Heart right ventricle (tissue), 16 donors: Measurements from ENCODE around the gene RFX7. TPM values are rescaled to one million over a fixed set of nuclear protein-coding genes. Genes with fewer than 3 reads are reported as not detected.

Experiments
- ATAC-seq, 8 donors: fragments of 200-7000 bp; cut with Tn5 transposase; one replicate each; pipeline ENCODE4 v1.9.1; 2020; ENCODE audit warnings: mild to moderate bottlenecking in 8 of 8, moderate library complexity in 8 of 8, moderate number of reproducible peaks in 1 of 8
- DNase-seq, 2 donors: peaks; one replicate each; pipeline ENCODE4 v3.0.0-alpha.2; 2020
- H3K27ac ChIP-seq, 10 donors: fragments of 200-600 bp; sonication (generic) in 2 of 10; one replicate each; pipeline versions ENCODE4 v1.5.0 to v1.8.0; 2020 to 2022; ENCODE audit warnings: mild to moderate bottlenecking in 3 of 10
- H3K27me3 ChIP-seq, 7 donors: fragments of 200-600 bp; one replicate each; pipeline ENCODE4 v1.8.0; 2021 to 2022; ENCODE audit warnings: mild to moderate bottlenecking in 2 of 7
- H3K36me3 ChIP-seq, 9 donors: fragments of 200-600 bp; sonication (generic) in 1 of 9; one replicate each; pipeline versions ENCODE4 v1.5.0 to v1.8.0; 2020 to 2022; ENCODE audit warnings: mild to moderate bottlenecking in 2 of 9
- H3K4me1 ChIP-seq, 9 donors: fragments of 200-600 bp; sonication (generic) in 1 of 9; one replicate each; pipeline versions ENCODE4 v1.5.0 to v1.8.0; 2020 to 2022; ENCODE audit warnings: mild to moderate bottlenecking in 4 of 9
- H3K4me3 ChIP-seq, 10 donors: fragments of 200-600 bp; sonication (generic) in 2 of 10; one replicate each; pipeline versions ENCODE4 v1.5.0 to v1.8.0; 2020 to 2022; ENCODE audit warnings: mild to moderate bottlenecking in 7 of 10, moderate library complexity in 2 of 10
- H3K9me3 ChIP-seq, 11 donors: fragments of 200-600 bp in 10 of 11; sonication (generic) in 2 of 11; one replicate each; pipeline versions ENCODE4 v1.5.0 to v1.8.0; 2013 to 2022; ENCODE audit warnings: mild to moderate bottlenecking in 2 of 11, control low read depth in 1 of 11, moderate library complexity in 1 of 11
- WGBS, 2 donors: extraction: QIAGEN DNeasy Blood & Tissue Kit; methylation state at CpG; one replicate each; pipeline ENCODE4 v1.1.7; 2013; ENCODE audit warnings: inconsistent platforms in 1 of 2; 5-methylcytosine and 5-hydroxymethylcytosine counted together
- intact Hi-C, 10 donors: fragments of 100-400 bp; cut with DNase I; formaldehyde crosslinking; loops; one replicate each; pipeline versions ENCODE4 v1.11.1 to v1.14.2; 2022
- polyA plus RNA-seq, 2 donors: library from polyadenylated mRNA; stranded (reverse); fragments of 200-250 nt; gene quantifications; one replicate each; pipeline ENCODE4 v1.2.3, GENCODE V29; 2013
- total RNA-seq, 10 donors: library from RNA; stranded (reverse); fragmentation: NEBNext Ultra II Directional in 3 of 10; extraction: Animal tissue kit (Norgen Biotek cat#: 25700) in 3 of 10; gene quantifications; one replicate each; pipeline versions ENCODE4 v1.2.1 to v1.2.4, GENCODE V29; 2021 to 2023
- TF ChIP-seq, protein P1 (sequence below), 9 donors: fragments of 200-600 bp; sonication (generic) in 2 of 9; IDR thresholded peaks; one replicate each; pipeline versions ENCODE4 v1.5.0 to v1.8.0; 2021 to 2022; ENCODE audit warnings: antibody characterized with exemption in 9 of 9, mild to moderate bottlenecking in 5 of 9, moderate library complexity in 1 of 9
- donor health status: Arrhythmogenic right ventricular cardiomyopathy.
- donor health status: ischemic (EF 13 %, LVEDD 7.1; RV severe dilation, severe dysfunction).
- donor health status: healthy with polysubstance abuse.
- donor health status: DM: no; HTN: yes; CAD: no.
- donor health status: DM: no; HTN: no; CAD: no.
- donor health status: ischemic (EF 25% LVEDD 6.9; RV normal size, moderate dysfunction).
- donor health status: ischemic (EF 25% LVEDD 5.7; RV mildly dilated, moderate dysfunction).
- donor health status: healthy.
- donor health status: DM: yes; HTN: yes; CAD: no.
- donor health status: Ischemic cardiomyopathy.
- donor health status: ischemic (EF 35%, LVEDD 5.7; RV mildly dilated, moderate dysfunction).
- donor health status: nonischemic (EF 11% LVEDD 7.7; RV severe dilation, severe dysfunction).
- donor health status: DM: yes; HTN: yes; CAD: no.
- donor health status: PGD.
- donor health status: ischemic (EF 29% LVEDD 5.4; RV normal size, mild dysfunction).
- donor health status: nonischemic (EF 23%, LVEDD 6.1; RV moderate dilation, normal function).

Gene RFX7
- total and polyA plus RNA-seq, 12 donors = 0.83 to 14.2 (median 8.1) TPM

DNA sequence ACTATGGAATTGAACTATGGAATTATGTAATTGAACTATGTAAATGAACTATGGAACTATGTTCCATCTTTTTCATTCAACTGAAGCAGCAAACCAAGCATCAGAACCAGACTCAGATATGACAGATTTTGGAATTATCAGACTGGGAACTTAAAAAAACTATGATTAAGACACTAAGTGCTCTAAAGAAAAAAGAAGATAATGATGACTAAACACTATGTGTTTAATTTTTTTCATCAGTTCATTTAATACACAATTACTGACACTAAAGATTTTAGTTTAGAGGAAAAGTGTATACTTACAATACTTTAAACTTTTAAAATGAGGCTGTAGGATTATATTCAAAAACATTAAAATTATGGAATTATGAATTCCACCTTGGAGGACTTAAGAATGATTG lies 15.3 kb downstream of the RFX7 start:
- no peak overlapping the region for H3K4me3 ChIP-seq
- no peak for ATAC-seq
- H3K9me3 ChIP-seq = peaks cover 0 to 67% (median 26%) of the 10 kb centered on the region in 11 donors
- no peak overlapping the region for H3K27ac ChIP-seq
- no peaks in the 10 kb centered on the region for H3K27me3 ChIP-seq
- H3K4me1 ChIP-seq = peaks cover 0 to 5% (median 0%) of the 10 kb centered on the region in 9 donors
- intact Hi-C loops = no loop called here
- TF ChIP-seq, protein P1, sequence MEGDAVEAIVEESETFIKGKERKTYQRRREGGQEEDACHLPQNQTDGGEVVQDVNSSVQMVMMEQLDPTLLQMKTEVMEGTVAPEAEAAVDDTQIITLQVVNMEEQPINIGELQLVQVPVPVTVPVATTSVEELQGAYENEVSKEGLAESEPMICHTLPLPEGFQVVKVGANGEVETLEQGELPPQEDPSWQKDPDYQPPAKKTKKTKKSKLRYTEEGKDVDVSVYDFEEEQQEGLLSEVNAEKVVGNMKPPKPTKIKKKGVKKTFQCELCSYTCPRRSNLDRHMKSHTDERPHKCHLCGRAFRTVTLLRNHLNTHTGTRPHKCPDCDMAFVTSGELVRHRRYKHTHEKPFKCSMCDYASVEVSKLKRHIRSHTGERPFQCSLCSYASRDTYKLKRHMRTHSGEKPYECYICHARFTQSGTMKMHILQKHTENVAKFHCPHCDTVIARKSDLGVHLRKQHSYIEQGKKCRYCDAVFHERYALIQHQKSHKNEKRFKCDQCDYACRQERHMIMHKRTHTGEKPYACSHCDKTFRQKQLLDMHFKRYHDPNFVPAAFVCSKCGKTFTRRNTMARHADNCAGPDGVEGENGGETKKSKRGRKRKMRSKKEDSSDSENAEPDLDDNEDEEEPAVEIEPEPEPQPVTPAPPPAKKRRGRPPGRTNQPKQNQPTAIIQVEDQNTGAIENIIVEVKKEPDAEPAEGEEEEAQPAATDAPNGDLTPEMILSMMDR (IDR thresholded peaks at IDR 0.05) = no peak
- peaks cover 0 to 37% (median 4%) of the 10 kb centered on the region in 9 donors for H3K36me3 ChIP-seq
- no peak for DNase-seq

DNA sequence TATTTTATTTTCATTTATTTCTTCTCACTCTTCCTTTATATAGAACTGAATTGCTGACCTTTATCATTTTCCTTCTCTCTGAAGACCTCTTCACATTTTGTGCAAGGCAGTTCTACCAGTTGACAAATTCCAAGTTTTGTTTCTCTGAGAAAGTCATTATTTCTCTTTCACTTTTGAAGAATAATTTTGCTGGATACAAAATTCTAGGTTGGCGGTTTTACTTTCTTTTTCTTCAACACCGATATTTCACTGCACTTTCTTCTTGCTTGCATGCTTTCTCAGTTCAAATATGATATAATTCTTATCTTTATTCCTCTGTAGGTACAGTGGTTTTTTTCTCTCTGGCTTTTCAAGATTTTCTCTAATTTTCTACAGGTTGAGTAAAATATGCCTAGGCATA lies 15.9 kb downstream of the RFX7 start:
- Histone ChIP-seq H3K4me3 (no peak overlapping the region), H3K4me1 (peaks cover 0 to 5% (median 0%) of the 10 kb centered on the region in 9 donors), H3K36me3 (peaks cover 0 to 31% (median 4%) of the 10 kb centered on the region in 9 donors), H3K27me3 (no peaks in the 10 kb centered on the region), H3K27ac (no peak overlapping the region), H3K9me3 (peaks cover 0 to 67% (median 27%) of the 10 kb centered on the region in 11 donors)
- intact Hi-C loops = no loop called here
- TF ChIP-seq, protein P1 (IDR thresholded peaks at IDR 0.05) = no peak
- 98 to 99% methylated on average over 2 of the region's 2 CpGs for WGBS, 2 donors
- ATAC-seq (no peak), DNase-seq (no peak)

DNA sequence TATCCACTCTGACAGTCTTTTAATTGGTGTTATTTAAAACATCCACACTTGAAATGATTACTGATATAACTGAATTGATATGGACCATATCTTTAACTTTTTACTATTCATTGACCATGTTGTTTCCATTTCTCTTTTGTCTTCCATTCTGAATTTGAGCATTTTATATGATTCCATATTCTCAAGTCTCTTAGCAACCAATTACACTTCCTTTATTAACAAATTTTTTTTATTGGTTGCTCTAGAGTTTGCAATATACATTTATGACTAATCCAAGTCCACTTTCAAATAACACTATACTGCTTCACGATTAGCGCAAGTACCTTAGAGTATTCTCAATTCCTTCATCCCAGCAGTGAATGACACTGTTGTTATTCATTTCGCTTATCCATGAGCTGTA lies 16.4 kb downstream of the RFX7 start:
- peaks cover 0 to 5% (median 0%) of the 10 kb centered on the region in 9 donors for H3K4me1 ChIP-seq
- no peak for DNase-seq
- H3K27ac ChIP-seq = no peak overlapping the region
- intact Hi-C loops = no loop called here
- no peaks in the 10 kb centered on the region for H3K27me3 ChIP-seq
- H3K9me3 ChIP-seq = peaks cover 0 to 67% (median 29%) of the 10 kb centered on the region in 11 donors
- TF ChIP-seq, protein P1 (IDR thresholded peaks at IDR 0.05) = no peak
- WGBS, 2 donors = 81 to 98% methylated on average over 3 of the region's 3 CpGs
- no peak overlapping the region for H3K4me3 ChIP-seq
- H3K36me3 ChIP-seq = peaks cover 0 to 26% (median 3%) of the 10 kb centered on the region in 9 donors
- ATAC-seq = no peak

DNA sequence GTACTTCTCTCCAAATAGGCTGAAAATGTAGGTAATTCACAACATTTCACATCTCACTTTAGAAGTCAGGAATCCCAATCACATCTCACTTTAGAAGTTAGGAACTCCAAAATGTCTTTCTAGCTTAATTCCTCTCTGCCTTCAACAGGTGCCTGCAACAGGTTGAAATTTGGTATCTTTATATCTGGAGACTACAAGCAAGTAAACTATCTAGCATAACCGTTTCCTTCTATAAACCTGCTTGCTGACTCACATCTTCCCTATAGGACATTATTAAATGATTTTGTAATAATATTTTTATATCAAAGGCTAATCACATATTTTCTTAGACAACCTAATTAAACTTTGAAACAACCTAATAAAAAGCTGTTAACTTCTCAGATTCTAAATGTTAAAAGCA lies 18.2 kb downstream of the RFX7 start:
- Histone ChIP-seq H3K27ac (no peak overlapping the region), H3K4me3 (no peak overlapping the region), H3K27me3 (no peaks in the 10 kb centered on the region), H3K9me3 (peaks cover 0 to 58% (median 25%) of the 10 kb centered on the region in 11 donors), H3K4me1 (peaks cover 0 to 5% (median 0%) of the 10 kb centered on the region in 9 donors), H3K36me3 (peaks cover 0 to 13% (median 0%) of the 10 kb centered on the region in 9 donors)
- intact Hi-C loops = no loop called here
- DNase-seq = no peak
- 94 to 96% methylated on average over 1 of the region's 1 CpG for WGBS, 2 donors
- TF ChIP-seq, protein P1 (IDR thresholded peaks at IDR 0.05) = no peak
- ATAC-seq = no peak
